Endometrial microvascular endothelial cells (primary cell): ENCODE measurements around the gene ZNRF4. TPM values are rescaled to one million over a fixed set of nuclear protein-coding genes. Genes with fewer than 3 reads are reported as not detected.

ENCODE experiments used
- in situ Hi-C: cut with HindIII; loops from 2 replicates; pipeline ENCODE4 v1.10.0; 2017; ENCODE audit warnings: low sequenced_read_pairs, low pct_unique_long_range_greater_than_20kb; ENCODE audit errors: inconsistent ontology term
- total RNA-seq: library from RNA; depleted of rRNA; stranded (reverse); fragments of >200 nt; gene quantifications from one replicate; pipeline ENCODE4 v1.2.3, GENCODE V29; 2015; ENCODE audit errors: inconsistent ontology term

ZNRF4 gene
- total RNA-seq, 1 donor from 2014 or later = not detected

DNA sequence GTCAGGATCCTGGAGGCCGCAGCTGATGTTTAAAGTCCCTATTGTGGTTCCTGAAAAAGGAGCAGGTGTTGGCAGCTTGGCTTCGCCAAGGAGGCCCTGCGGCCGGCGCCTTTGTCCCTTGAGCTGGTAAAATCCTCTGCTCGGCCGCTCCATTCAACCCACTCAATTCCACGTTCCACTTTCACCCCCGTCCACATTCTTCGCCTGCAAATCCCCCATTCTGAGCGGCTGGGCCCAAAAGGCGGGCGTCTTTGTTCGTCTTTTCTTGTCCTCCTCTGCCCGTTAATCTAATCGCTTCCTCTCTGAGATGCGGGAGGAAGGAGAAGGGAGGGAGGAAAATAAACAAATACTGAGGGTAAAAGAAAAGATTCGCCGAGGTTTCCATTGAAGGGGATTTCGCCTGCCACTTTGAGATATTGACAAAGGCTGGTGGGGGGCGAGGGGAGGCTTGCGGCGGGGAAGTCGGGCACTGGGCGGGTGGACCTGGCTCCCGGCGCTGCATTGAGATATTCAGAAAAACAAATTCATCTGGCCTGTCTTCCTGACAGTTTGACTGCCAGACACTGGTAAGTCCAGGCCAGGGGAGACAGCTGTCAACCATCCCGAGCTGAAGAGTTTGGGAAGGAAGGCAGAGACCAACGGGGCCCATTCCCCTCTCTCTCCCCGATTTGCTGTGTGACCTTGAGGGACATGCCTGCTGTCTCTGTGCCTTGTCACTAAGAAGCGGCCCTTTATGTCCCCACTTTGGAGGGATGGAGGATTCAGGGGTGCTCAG is 37.6 kb downstream of the ZNRF4 start:
- in situ Hi-C loops = no loop called here

DNA sequence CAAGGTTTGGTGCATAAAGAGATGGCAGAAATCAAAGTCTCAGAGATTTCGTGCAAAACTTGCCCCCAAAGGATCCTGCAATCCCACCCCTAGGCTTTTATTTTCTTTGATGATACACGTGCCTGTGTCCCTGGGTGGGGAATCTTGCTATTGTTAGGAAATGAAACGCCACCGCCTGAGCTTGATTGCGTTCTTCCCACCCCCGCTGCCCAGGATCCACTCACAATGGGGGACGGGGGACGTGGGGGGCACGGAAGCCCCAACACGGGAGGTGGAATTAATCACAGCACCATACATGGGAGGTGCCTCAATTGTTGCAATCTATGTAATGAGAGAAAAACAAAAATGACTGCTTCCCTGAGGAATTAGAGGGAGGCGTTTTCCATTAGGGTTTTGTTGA is 39.6 kb downstream of the ZNRF4 start:
- in situ Hi-C loops = no loop called here

DNA sequence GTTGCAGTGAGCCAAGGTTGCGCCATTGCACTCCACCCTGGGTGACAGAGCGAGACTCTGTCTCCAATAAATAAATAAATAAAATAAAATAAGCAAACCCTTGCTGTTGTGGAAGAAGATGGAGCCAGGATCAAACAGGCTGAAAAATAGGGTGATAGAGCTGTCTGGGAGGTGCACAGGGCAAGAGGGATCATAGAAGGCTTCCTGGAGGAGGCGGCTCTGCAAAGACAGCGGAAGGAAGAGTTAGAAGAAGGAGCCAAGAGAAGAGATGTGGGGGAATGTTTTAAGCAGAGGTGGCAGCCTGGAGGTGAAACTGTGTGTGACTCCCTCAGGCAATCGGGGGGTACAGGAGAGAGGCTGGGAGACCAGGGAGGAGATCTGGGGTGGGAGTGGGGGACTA is 40.6 kb downstream of the ZNRF4 start:
- in situ Hi-C loops = no loop called here

- in situ Hi-C loops = no loop called here
Measured at GRCh38 chr19:5497297-5497696, 42.1 kb downstream of the ZNRF4 start.

- in situ Hi-C loops = no loop called here
Measured at GRCh38 chr19:5498830-5499550, 43.8 kb downstream of the ZNRF4 start.

DNA sequence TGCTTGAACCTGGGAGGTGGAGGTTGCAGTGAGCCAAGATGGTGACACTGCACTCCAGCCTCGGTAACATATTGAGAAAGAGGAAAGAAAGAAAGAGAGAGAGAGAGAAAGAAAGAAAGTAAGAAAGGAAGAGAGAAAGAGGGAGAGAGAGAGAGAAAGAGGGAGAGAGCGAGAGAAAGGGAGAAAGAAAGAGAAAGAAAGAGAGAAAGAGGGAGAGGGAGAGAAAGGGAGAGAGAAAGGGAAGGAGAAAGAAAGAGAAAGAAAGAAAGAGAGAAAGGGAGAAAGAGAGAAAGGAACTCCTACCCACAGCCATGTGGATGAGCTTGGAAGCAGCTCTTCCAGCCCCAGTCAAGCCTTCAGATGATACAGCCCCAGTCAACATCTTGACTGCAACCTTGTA is 46.7 kb downstream of the ZNRF4 start:
- in situ Hi-C loops = no loop called here

- in situ Hi-C loops = no loop called here
Measured at GRCh38 chr19:5503598-5503997, 48.4 kb downstream of the ZNRF4 start.

- in situ Hi-C loops = no loop called here
Measured at GRCh38 chr19:5504114-5504513, 48.9 kb downstream of the ZNRF4 start.

Other genes starting within 250 kb of the ZNRF4 start
- 5.3 TPM for gene PTPRS, start 114.6 kb upstream of the ZNRF4 start, total RNA-seq
- gene TINCR, start 112.5 kb downstream of the ZNRF4 start, total RNA-seq = not detected
- gene SAFB2, start 167.4 kb downstream of the ZNRF4 start, total RNA-seq = 17.8 TPM
- 27.9 TPM for gene SAFB, start 167.7 kb downstream of the ZNRF4 start, total RNA-seq
- gene MICOS13, start 225.1 kb downstream of the ZNRF4 start, total RNA-seq = 42.4 TPM
- 2.6 TPM for gene HSD11B1L, start 225.6 kb downstream of the ZNRF4 start, total RNA-seq
- 961 TPM for gene RPL36, start 234.9 kb downstream of the ZNRF4 start, total RNA-seq